Activated CD4-positive, alpha-beta T cell treated with anti-CD3 and anti-CD28 coated beads for 36 hours (primary cell): ENCODE results near the gene IRGQ. TPM values are rescaled to one million over a fixed set of nuclear protein-coding genes. Genes with fewer than 3 reads are reported as not detected.

ENCODE experiments used
- ATAC-seq: fragments of 200-7000 bp; cut with Tn5 transposase; one replicate; pipeline ENCODE4 v1.10.0; 2021; ENCODE audit warnings: mild to moderate bottlenecking, moderate library complexity
- CTCF ChIA-PET: fragments of 350-600 bp; sonication (Branson Sonifier 250); formaldehyde crosslinking; loops from one replicate; lab custom pipeline; 2021; ENCODE audit warnings: antibody characterized with exemption; lab: Charles Lee
- POLR2A ChIA-PET: fragments of 350-600 bp; sonication (Branson Sonifier 250); formaldehyde crosslinking; loops from one replicate; lab custom pipeline; 2021; ENCODE audit warnings: antibody characterized with exemption, inconsistent platforms; lab: Charles Lee
- DNase-seq: peaks from one replicate; pipeline ENCODE4 v3.0.0-alpha.2; 2020
- H3K27ac Mint-ChIP-seq: one replicate; pipeline ENCODE4 v1.8.0; 2021; ENCODE audit warnings: mixed read lengths
- H3K27me3 Mint-ChIP-seq: one replicate; pipeline ENCODE4 v1.8.0; 2021; ENCODE audit warnings: mixed read lengths
- H3K36me3 Mint-ChIP-seq: one replicate; pipeline ENCODE4 v1.8.0; 2021; ENCODE audit warnings: low read depth, mixed read lengths
- H3K4me1 Mint-ChIP-seq: one replicate; pipeline ENCODE4 v1.8.0; 2021; ENCODE audit warnings: mixed read lengths
- H3K4me3 Mint-ChIP-seq: one replicate; pipeline ENCODE4 v1.8.0; 2021; ENCODE audit warnings: mild to moderate bottlenecking, moderate library complexity, mixed read lengths
- H3K9me3 Mint-ChIP-seq: one replicate; pipeline ENCODE4 v1.8.0; 2021; ENCODE audit warnings: low read depth, mixed read lengths
- intact Hi-C, 2 experiments: fragments of 100-400 bp; cut with DNase I in 1 of 2; cut with micrococcal nuclease in 1 of 2; formaldehyde crosslinking; loops; one replicate each; pipeline versions ENCODE4 v1.14.2 to v1.15.1; 2022 to 2024; cut with DNase I, micrococcal nuclease
- total RNA-seq, 2 experiments: library from RNA; stranded (reverse); gene quantifications; one replicate each; pipeline ENCODE4 v1.2.3, GENCODE V29; 2021

IRGQ gene
- total RNA-seq, 2 experiments from 2014 or later, result 11.1 to 16.4 TPM

- no peak overlapping the region for H3K4me3 Mint-ChIP-seq
- no peak overlapping the region for H3K27ac Mint-ChIP-seq
- DNase-seq (peak; percentile 56), ATAC-seq (no peak)
- POLR2A ChIA-PET, result no interaction called here
- intact Hi-C loops, result loop anchor here (1.0 to 2.0 kb wide), 2 partner anchors 15 kb away; partner anchors contain the start of gene CADM4 (in 2 of the 2)
- CTCF ChIA-PET, result interaction anchor here (0.6 to 0.9 kb wide), 3 partner anchors 69 to 105 kb away, joined by 3 to 4 read pairs (median 3); no protein-coding TSS in a partner anchor
- H3K4me1 Mint-ChIP-seq, result peaks cover 24% of the 10 kb centered on the region
- peaks cover 6% of the 10 kb centered on the region for H3K27me3 Mint-ChIP-seq
- no peaks in the 10 kb centered on the region for H3K36me3 Mint-ChIP-seq
- H3K9me3 Mint-ChIP-seq, result no peaks in the 10 kb centered on the region
These were observed 28.1 kb upstream of the IRGQ start for GRCh38 chr19:43623889-43624670.

- H3K4me1 Mint-ChIP-seq, result peaks cover 24% of the 10 kb centered on the region
- POLR2A ChIA-PET, result no interaction called here
- no peaks in the 10 kb centered on the region for H3K9me3 Mint-ChIP-seq
- no peak overlapping the region for H3K4me3 Mint-ChIP-seq
- ATAC-seq (no peak), DNase-seq (no peak)
- no peak overlapping the region for H3K27ac Mint-ChIP-seq
- peaks cover 6% of the 10 kb centered on the region for H3K27me3 Mint-ChIP-seq
- intact Hi-C loops, result no loop called here
- no peaks in the 10 kb centered on the region for H3K36me3 Mint-ChIP-seq
- CTCF ChIA-PET, result no interaction called here
These were observed 27.0 kb upstream of the IRGQ start for GRCh38 chr19:43622956-43623355.

DNA sequence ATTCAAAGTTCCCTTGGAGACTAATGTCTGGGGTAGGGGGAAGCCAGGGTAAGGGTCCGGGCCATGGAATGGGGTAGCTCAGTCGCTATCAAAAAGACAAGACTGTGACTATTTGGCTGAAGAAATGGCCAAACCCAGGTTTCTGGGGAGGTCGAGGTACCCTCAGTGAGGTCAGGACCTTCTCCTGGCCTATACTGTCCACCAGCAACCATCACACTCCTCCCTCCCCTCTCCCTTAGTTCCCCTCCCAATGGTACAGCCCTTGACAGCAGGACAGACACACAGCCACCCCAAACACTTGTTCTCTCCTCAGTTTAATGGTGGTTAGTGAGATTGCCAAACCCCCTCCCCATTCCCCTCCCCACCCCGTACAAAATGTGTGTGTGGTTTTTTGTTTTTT lies 26.1 kb upstream of the IRGQ start:
- ATAC-seq, result no peak
- intact Hi-C loops, result no loop called here
- Mint-ChIP-seq H3K27me3 (peaks cover 6% of the 10 kb centered on the region), H3K36me3 (no peaks in the 10 kb centered on the region), H3K9me3 (no peaks in the 10 kb centered on the region), H3K4me1 (peaks cover 24% of the 10 kb centered on the region), H3K4me3 (no peak overlapping the region), H3K27ac (no peak overlapping the region)
- POLR2A ChIA-PET, result no interaction called here
- CTCF ChIA-PET, result interaction anchor here (0.8 kb wide), 1 partner anchor 27 kb away, joined by 5 read pairs; no protein-coding TSS in a partner anchor
- no peak for DNase-seq

DNA sequence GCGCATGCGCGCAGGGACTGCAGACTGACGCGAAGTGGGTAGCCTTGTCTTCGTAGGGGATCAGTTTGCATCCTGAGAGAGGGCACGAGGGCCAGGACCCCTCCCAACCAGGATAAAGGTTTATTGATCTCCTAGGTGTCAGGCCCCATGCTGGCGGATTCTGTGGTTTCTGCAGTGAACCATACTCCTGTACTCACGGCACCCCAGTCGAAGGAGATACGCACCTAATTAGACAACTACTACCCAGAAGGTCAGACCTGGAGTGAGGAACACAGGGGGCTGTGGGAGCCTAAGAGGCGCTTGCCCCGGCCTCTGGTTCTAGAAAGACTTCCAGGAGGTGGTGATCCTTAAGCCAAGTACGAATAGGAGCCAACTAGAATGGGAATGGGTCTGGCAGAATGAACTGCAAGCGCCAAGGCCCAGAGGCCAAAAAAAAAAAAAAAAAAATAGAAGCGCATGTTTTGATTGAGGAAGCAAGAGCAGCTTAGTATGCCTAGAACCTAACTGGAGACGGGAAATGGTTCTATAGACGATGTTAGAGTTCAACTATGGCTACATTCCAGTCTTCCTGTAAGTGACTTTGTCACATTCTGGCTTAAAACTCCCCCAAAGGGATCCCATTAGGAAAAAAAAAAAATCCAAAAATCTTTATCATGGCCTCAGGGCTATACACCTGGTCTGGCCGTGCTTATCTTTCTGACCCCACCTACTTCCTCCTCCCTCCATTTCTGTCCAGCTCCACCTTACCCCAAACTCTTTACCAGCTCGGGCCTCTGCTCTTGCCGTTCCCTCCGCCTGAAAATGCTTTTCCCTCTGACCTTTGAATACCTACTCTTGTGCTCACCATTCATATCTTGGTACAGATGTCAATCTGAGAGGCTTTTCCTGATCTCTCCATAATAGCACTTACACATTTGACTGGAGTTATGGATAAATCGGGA lies 24.4 kb upstream of the IRGQ start:
- H3K4me1 Mint-ChIP-seq, result peaks cover 24% of the 10 kb centered on the region
- H3K27me3 Mint-ChIP-seq, result no peaks in the 10 kb centered on the region
- H3K36me3 Mint-ChIP-seq, result no peaks in the 10 kb centered on the region
- no peaks in the 10 kb centered on the region for H3K9me3 Mint-ChIP-seq
- peak overlapping the region; percentile 99 for H3K27ac Mint-ChIP-seq
- peak overlapping the region; percentile 94 for H3K4me3 Mint-ChIP-seq
- CTCF ChIA-PET, result interaction anchor here (0.7 kb wide), 1 partner anchor 188 kb away, joined by 3 read pairs; no protein-coding TSS in a partner anchor
- POLR2A ChIA-PET, result no interaction called here
- intact Hi-C loops, result loop anchor here in 1 of 2 experiments (1.0 kb wide), 1 partner anchor 19 kb away; the partner anchor contains the start of gene CADM4
- ATAC-seq (no peak), DNase-seq (no peak)

GRCh38 chr19:43619262-43620060 lies 23.5 kb upstream of the IRGQ start, which contains the start of gene ZNF428:
TSS of gene ZNF428 (minus strand) at chr19:43619629. CDS start at chr19:43614304, 5,325 bp downstream.
- Mint-ChIP-seq H3K4me1 (peaks cover 17% of the 10 kb centered on the region), H3K36me3 (no peaks in the 10 kb centered on the region), H3K27ac (peak within 1 kb of the TSS; percentile 99), H3K27me3 (no peaks in the 10 kb centered on the region), H3K9me3 (no peaks in the 10 kb centered on the region), H3K4me3 (peak within 1 kb of the TSS; percentile 94)
- intact Hi-C loops, result loop anchor here (1.0 to 2.0 kb wide), 9 partner anchors 20 to 156 kb away; partner anchors contain the start of genes IRGQ (in 2 of the 2), PINLYP (in 2 of the 2), XRCC1 (in 2 of the 2) and ZNF576 (in 2 of the 2)
- peak; percentile 92 for ATAC-seq
- CTCF ChIA-PET, result no interaction called here
- POLR2A ChIA-PET, result no interaction called here
- peak; percentile 94 for DNase-seq

- H3K36me3 Mint-ChIP-seq, result no peaks in the 10 kb centered on the region
- peak; percentile 68 for ATAC-seq
- H3K9me3 Mint-ChIP-seq, result no peaks in the 10 kb centered on the region
- peaks cover 11% of the 10 kb centered on the region for H3K4me1 Mint-ChIP-seq
- H3K4me3 Mint-ChIP-seq, result peak overlapping the region; percentile 94
- DNase-seq, result peak; percentile 79
- no peaks in the 10 kb centered on the region for H3K27me3 Mint-ChIP-seq
- H3K27ac Mint-ChIP-seq, result peak overlapping the region; percentile 99
- CTCF ChIA-PET, result no interaction called here
- POLR2A ChIA-PET, result interaction anchor here (0.7 kb wide), 1 partner anchor 114 kb away, joined by 3 read pairs; no protein-coding TSS in a partner anchor
- intact Hi-C loops, result loop anchor here (1.0 to 2.0 kb wide), 8 partner anchors 23 to 156 kb away; partner anchors contain the start of genes IRGQ (in 2 of the 2), PINLYP (in 2 of the 2), XRCC1 (in 2 of the 2) and ZNF576 (in 2 of the 2)
These were observed 23.0 kb upstream of the IRGQ start for GRCh38 chr19:43618921-43619261.

DNA sequence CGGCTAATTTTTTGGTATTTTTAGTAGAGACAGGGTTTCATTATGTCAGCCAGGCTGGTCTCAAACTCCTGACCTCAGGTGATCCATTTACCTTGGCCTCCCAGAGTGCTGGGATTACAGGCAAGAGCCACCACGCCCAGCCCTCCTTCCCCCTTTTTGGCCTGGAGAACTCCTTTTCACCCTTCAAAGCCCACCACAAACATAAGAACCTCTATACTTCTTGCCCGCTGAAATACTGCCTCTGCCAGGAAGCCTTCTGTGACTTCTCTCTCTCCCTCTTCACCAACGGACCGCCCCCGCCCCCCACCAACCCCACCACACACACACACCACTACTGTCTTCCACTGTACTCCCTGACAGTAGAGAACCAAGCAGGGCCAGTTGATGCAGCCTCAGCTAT lies 21.0 kb upstream of the IRGQ start:
- peaks cover 2% of the 10 kb centered on the region for H3K36me3 Mint-ChIP-seq
- intact Hi-C loops, result no loop called here
- H3K4me1 Mint-ChIP-seq, result peaks cover 10% of the 10 kb centered on the region
- H3K4me3 Mint-ChIP-seq, result no peak overlapping the region
- DNase-seq, result no peak
- no peak overlapping the region for H3K27ac Mint-ChIP-seq
- ChIA-PET POLR2A (no interaction called here), CTCF (interaction anchor here (1.1 kb wide), 1 partner anchor 61 kb away, joined by 4 read pairs; no protein-coding TSS in a partner anchor)
- H3K9me3 Mint-ChIP-seq, result no peaks in the 10 kb centered on the region
- no peak for ATAC-seq
- H3K27me3 Mint-ChIP-seq, result no peaks in the 10 kb centered on the region

- ChIA-PET POLR2A (no interaction called here), CTCF (interaction anchor here (0.8 kb wide), 1 partner anchor 22 kb away, joined by 5 read pairs; no protein-coding TSS in a partner anchor)
- intact Hi-C loops, result no loop called here
- no peak for DNase-seq
- H3K27ac Mint-ChIP-seq, result no peak overlapping the region
- H3K36me3 Mint-ChIP-seq, result peaks cover 4% of the 10 kb centered on the region
- peaks cover 10% of the 10 kb centered on the region for H3K4me1 Mint-ChIP-seq
- ATAC-seq, result no peak
- H3K4me3 Mint-ChIP-seq, result no peak overlapping the region
- no peaks in the 10 kb centered on the region for H3K27me3 Mint-ChIP-seq
- no peaks in the 10 kb centered on the region for H3K9me3 Mint-ChIP-seq
These were observed 20.4 kb upstream of the IRGQ start for GRCh38 chr19:43616306-43616705.

DNA sequence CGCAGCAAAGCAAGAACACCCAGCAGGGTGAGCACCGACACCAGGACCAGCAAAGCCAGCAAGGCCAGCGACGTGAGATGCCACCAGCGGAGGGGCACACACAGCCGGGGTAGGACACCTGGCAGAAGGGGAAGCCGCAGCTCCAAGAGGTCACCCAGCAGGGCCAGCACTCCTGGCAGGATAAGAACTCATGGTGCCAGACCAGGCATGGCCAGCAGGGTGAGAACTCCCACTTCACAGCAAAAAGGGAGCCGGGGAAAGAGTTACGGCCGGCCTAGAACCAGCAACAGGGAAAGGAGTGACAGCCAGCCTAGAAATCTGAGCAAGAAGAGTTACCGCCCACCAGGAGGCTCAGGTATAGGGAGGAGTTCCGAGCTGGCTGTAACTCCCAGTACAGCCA lies 16.4 kb upstream of the IRGQ start:
- no peak overlapping the region for H3K4me3 Mint-ChIP-seq
- H3K9me3 Mint-ChIP-seq, result no peaks in the 10 kb centered on the region
- H3K4me1 Mint-ChIP-seq, result no peaks in the 10 kb centered on the region
- ChIA-PET CTCF (interaction anchor here (0.8 kb wide), 1 partner anchor 1112 kb away, joined by 3 read pairs; no protein-coding TSS in a partner anchor), POLR2A (no interaction called here)
- no peak for ATAC-seq
- intact Hi-C loops, result no loop called here
- H3K27me3 Mint-ChIP-seq, result no peaks in the 10 kb centered on the region
- H3K27ac Mint-ChIP-seq, result no peak overlapping the region
- DNase-seq, result no peak
- H3K36me3 Mint-ChIP-seq, result peaks cover 4% of the 10 kb centered on the region

- Mint-ChIP-seq H3K9me3 (no peaks in the 10 kb centered on the region), H3K4me1 (no peaks in the 10 kb centered on the region), H3K4me3 (no peak within 1 kb of the TSS), H3K27me3 (no peaks in the 10 kb centered on the region), H3K27ac (no peak within 1 kb of the TSS), H3K36me3 (peaks cover 4% of the 10 kb centered on the region)
- no peak for ATAC-seq
- DNase-seq, result no peak
- POLR2A ChIA-PET, result no interaction called here
- intact Hi-C loops, result no loop called here
- CTCF ChIA-PET, result no interaction called here
These were observed 15.9 kb upstream of the IRGQ start, which contains the start of gene SRRM5 for GRCh38 chr19:43611788-43612187. TSS of gene SRRM5 (plus strand) at chr19:43612088. CDS start at chr19:43612122, 34 bp downstream.
